ENCODE results near the gene ARNT2.
A peak's percentile ranks its signal among the peaks of the same experiment; 100 is the strongest.

DNA sequence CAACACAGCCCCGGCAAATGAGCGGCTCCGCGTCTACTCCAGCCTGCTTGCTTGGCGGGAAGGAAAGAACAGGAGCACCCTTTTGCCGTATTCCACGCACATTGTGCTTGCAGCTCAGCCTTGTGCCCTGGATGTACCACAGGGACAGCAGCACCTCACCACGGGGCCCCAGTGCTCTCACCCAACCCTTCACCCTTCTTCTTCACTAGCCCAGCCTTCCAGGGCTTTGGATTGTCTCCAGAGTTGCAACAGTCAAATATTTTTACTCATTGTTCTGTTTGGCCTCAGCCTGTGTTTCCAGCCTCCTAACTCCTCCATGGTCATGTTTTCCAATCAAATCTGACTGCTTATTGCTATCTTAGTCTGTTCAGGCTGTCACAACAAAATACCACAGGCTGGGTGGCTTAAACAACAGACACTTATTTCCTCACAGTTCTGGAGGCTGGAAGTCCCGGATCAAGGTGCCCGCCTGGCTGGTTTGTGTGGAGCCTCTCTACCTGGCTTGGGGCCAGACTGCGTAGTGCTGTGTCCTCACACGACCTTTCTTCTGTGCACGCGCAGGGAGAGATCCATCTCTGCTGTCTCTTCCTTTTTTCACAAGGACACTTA, 211.7 kb downstream of the ARNT2 start:
- TF ChIP-seq POLR2A (IDR thresholded peaks at IDR 0.05), result no peak
- TF ChIP-seq CTCF (IDR thresholded peaks at IDR 0.05), result no peak
- TF ChIP-seq POLR2AphosphoS5 (IDR thresholded peaks at IDR 0.05), result peak; percentile 61
